GM18507 (cell line): ENCODE results near the gene NAT14.

Experiments
- DNase-seq: peaks from one replicate; pipeline ENCODE4 v3.0.0; 2011; ENCODE audit warnings: low read depth; ENCODE audit not compliant: insufficient read length; ENCODE audit errors: extremely low spot score
- FAIRE-seq: peaks from 2 replicates; lab custom pipeline; 2011; peaks lifted over from hg19 to GRCh38; lab: Jason Lieb, UNC

NAT14 gene

DNA sequence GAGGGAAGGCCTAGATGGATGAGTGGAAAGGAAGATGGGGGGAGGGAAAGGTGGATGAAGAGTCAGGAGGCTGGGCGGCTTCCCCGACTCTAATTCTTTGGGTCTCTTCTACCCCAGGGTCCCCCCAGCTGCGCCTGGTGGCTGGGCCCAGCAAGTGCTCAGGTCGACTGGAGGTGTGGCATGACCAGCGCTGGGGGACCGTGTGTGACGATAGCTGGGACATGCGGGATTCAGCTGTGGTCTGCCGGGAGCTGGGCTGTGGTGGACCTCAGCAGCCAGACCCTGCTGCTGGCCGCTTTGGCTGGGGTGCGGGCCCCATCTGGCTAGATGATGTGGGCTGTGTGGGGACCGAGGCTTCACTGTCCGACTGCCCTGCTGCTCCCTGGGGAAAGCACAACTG, 12.8 kb downstream of the NAT14 start:
- DNase-seq (no peak), FAIRE-seq (no peak)

DNA sequence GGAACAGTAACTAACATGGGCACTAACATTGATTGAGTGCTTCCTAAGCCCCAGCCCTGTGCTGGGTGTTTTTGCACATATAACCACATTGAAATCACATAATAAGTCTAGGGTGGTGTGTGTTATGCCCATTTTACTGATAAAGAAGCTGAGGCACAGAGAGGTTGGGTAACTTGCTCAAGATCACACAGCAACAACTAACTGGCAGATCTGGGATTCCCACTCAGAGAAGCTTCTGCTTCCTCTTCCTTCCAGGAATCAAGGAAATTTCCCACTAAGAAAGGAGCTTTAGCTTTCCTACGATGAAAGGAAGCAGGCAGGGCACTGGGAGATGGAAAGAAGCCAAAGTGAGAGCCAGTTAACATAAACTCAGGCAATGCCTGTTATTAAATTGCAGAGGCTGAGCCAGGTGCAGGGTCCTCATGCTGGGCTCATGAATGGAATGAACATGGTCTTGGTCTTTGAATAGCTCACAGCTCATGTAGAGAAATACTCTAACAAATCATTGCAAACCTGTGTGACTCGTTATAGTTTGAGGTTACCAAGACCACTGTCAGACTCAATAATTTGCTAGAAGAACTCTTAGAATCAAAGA, 13.4 kb downstream of the NAT14 start:
- FAIRE-seq (no peak), DNase-seq (no peak)

DNA sequence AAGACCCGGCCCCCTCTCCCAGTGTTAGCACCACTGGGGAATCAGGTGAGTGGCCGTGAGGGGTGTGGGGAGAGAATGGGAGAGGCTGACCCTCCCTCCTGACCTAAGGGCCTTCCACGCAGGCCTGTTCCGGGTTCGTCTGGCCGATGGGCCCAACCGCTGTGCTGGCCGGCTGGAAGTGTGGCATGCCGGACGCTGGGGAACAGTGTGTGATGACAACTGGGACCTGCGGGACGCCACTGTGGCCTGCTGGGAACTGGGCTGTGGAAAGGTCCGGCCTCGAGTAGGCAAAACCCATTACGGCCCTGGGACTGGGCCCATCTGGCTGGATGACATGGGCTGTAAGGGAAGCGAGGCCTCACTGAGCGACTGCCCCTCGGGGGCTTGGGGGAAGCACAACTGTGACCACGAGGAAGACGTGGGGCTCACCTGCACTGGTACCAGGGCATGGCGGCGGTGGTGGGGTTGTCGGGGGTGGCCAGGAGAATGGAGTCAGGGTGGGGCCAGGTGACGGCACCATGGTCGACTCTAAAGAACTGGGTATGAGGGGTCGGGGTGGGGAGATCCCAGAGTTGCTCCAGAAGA, 15.5 kb downstream of the NAT14 start:
- no peak for FAIRE-seq

DNA sequence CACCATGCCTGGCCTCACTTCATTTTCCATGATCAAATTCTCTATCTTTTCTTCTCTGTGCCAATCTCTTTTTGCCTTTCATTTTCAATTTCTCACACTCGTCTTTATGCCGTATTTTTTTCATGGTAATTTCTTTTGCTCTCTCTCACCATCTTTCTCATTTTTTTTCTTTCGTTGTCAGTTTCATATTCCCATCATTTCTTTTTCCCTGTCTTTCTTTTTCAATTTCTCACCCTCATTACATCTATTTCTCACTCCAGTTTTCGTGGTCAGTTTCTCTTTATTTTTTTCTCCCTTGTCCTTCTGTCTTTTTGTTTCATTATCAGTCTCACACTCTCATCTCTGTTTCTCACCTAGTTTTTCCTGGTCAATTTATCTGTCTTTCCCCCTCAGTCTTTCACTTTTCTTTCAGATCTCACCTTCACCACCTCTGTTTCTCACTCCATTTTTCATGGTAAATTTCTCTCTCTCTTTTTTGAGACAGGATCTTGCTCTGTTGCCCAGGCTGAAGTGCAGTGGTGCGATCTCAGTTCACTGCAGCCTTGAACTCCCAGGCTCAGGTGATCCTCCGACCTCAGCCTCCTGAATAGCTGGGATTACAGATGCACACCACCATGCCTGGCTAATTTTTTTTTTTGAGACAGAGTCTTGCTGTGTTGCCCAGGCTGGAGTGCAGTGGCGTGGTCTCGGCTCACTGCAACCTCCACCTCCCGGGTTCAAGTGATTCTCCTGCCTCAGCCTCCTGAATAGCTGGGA, 17.4 kb downstream of the NAT14 start:
- DNase-seq: no peak
- FAIRE-seq: no peak

More for the DNA sequence above, 15.5 kb downstream of the NAT14 start:
- no peak for DNase-seq

DNA sequence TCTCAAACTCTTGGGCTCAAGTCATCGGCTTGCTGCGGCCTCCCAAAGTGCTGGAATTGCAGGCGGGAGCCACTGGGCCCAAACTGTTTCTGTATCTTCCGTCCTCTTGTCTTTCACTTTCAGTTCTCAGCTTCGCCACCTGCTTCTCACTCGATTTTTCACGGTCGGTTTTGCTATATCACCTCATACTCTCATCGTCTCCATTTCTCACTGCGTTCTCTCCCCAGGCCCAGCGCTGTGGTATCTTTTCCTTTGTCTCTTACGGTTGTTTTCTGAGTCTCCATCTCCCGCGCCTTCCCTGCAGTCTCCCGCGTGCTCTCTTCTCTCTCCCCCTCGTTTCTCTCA, 18.1 kb downstream of the NAT14 start:
- no peak for FAIRE-seq
- no peak for DNase-seq

DNA sequence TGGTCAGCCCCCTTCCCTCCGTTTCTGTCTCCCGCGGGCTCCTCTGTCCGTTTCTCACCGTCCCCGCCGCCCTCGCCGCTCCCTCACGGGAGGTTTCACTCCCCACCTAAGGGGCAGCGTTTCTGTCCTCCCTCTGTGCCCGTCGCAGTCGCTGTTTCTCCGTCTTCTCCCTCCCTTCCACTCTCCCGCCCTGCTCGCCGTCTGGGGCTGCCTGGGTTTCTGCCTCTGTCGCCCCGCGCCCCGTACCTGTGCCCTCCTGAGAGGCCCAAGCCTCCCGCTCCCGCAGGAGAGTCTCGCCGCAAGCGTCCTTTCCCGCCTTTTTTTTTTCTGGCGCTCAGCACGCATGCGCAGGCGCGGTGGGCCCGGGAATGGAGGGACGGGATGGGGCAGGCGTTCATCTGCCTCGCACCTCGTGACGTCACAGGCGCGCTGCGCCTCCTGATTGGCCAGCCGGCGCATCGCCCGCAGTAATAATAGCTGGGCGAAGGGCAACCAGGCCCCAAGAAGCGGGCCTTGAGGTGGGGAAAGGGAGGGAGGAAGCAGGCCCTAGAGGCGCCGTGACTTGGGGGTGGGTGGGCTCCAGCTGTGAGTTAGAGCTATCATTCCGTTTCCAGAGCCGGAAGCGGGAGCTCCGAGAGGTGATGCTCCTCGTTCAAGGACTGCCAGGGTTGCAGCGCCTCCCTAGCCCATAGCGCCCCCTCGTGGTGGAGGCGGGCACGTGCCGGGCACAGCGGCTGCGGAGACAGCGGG, 18.7 kb downstream of the NAT14 start:
- FAIRE-seq (peak; percentile 94), DNase-seq (peak; percentile 99)

DNA sequence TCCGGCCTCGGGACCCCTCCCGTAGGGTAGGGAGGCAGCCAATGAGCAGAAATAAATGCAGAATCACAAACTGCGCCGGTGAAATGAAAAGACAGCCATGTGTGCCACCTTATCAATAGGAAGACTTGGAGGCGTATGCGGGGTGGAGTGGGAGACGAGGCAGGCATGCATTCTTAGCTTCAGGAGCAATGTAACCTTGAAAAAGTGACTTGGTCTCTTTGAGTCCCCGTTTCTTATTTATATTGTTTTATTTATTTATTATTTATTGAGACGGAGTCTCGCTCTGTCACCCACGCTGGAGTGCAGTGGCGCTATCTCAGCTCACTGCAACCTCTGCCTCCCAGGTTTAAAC, 19.2 kb downstream of the NAT14 start:
- FAIRE-seq: no peak

DNA sequence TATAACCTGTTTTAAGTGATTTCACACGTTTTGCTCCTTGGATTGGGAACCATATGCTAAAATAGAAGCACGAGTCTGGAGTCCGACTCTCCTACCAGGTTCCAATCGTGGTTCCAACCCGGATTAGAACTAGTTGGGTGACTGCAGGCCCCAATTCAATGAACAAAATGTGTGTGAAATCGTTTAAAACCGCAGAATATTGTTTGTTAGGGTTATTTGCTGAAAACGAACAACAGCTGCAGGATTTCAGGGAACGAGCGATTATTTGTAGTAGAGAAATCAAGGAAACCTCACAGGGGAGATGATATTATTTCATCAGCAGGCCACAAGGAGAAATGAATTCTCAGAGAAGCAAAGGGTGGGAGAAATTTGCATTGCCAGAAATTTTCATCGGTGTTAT, 20.0 kb downstream of the NAT14 start:
- FAIRE-seq (no peak), DNase-seq (no peak)

More for the DNA sequence above, 19.2 kb downstream of the NAT14 start:
- no peak for DNase-seq

DNA sequence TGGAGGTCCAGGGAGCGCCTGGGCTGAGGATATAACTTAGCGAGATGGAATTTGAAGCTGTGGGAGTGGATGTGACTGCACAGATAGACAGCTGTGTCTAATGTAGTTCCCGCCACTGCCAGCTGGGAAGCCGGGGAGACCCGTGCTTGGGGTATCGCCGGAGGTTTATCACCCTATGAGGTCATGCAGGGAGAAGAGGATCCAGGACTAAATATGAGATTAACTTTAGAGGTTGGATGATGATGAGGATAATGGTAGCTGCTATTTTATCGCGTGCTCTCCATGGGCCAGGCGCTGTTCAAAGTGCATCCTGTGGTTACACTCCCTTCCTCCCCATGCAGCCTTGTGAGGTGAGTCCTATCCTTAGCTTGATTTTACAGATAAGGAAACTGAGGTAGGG, 23.1 kb downstream of the NAT14 start:
- no peak for DNase-seq
- no peak for FAIRE-seq

DNA sequence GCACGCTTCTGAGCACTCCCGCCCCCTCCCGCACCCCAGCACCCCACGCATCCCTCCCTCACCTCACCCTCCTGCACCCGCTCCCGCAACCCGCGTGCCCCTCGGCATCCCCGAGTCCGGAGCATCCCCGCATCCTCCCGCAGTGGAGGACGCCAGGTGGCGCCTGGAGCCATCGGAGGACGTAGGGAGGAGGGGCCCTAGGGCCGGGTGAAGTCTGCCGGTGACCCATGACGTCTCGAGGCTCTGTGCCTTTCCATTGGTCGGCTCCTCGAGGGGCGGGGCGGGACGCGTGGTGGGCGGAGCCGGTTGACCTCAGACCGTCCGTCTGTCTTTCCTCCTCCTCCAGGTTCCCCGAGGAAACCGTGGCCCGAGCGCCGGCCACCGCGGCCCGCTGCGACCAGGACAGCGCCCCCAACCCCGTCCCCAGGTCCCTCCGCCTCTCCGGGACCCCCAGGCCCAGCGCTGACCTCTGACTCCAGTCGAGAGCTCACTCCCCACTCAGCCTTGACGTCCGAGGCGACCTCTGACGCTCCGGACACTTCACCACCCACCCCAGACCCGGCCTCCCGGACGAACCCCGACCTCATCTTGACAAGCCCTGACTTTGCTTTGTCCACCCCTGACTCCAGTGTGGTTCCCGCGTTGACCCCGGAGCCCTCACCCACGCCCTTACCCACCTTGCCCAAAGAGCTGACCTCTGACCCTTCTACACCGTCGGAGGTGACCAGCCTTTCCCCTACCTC, 32.1 kb downstream of the NAT14 start:
- FAIRE-seq (peak; percentile 99), DNase-seq (peak; percentile 100)

DNA sequence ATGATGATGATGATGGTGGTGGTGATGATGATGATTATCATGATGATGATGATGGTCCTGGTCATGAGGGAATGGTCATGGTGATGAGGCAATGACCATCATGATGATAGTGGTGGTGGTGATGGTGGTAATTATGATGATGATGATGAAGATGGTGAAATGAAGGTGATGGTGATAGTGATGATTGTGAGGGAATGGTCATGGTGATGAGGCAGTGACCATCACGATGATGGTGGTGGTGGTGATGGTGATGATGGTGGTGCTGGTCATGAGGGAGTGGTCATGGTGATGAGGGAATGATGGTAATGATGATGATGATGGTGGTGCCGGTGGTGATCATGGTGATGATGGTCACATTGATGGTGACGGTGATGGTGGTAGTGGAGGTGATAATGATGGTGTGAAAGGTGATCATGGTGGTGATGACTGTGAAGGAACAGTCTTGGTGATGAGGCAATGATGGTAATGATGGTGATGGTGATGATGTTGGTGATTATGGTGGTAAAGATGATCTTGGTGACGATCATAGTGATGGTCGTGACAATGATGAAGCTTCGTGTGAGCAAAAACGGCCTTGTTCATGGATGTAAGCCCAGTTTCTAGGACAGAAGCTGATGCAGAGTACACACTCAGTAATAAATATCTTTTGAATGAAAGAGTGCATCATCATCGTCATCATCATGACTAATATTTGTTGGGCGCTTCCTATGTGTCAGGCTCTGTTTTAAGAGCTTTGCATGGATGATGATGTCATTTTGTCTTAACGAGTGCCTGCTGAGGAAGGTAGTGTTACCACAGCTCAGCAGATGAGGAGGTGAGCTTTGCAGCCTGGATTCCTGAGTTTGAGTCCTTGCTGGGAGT, 34.7 kb downstream of the NAT14 start:
- DNase-seq (no peak), FAIRE-seq (no peak)

DNA sequence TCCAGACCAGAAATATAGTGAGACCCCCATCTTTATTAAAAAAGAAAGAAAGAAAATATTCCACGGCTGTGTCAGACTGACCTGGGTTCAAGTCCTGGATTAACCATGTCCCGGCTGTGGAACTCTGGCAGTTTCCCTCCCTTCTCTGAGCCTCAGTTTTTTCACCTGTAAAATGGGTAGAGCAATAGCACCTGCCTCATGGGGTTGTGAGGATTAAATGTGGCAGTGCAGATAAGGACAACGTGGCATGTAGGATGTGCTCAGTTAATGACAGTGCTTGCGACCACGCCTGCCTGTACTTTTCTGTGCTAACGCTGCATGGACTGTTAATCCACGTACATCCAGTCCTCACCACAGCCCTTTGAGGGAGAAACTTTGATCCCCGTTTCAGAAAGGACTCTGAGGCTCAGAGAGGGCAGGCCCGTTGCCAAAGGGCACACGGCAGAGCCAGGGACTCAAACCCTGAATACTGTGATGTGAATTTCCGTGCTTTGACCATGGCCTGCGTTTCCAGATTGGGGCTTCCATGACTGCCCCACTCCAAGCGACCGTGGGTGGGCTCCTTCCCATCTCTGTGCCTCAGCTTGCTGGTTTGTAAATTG, 35.8 kb downstream of the NAT14 start:
- FAIRE-seq (no peak), DNase-seq (no peak)

DNA sequence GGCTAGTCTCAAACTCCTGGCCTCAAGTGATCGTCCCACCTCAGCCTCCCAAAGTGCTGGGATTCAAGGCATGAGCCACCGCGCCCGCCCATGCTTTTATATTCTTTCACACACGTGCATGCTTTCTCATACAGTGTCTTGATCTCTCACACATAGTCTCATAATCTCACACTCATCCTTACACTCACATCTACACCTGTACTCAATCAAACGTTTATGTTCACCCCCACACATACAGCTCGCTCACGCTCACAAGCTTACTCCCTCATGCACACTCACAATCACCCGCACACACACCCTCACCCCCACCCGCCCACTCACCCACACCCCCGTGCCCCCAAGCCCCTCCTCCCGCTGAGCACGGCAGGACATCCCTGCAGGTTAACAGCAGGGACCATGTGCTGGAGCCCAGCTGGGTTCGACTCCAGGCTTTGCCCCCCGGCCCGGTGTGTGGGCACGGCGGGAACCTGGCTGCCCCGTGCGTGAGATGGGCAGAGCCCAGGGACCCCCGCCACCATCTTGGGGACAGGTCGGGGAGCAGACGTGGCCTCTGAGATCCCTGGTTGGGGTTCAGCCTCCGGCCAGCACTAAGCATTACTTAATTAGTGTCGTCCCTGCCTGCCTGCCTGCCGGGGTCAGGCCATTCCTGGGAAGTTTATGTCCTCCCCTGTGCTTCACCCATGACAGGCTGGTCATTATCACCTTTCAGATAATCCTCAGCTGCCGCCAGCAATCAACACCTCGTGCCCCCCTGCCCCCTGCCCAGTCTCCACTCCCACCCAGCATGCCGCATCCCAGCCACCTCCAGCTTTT, 40.5 kb downstream of the NAT14 start:
- DNase-seq (no peak), FAIRE-seq (no peak)

DNA sequence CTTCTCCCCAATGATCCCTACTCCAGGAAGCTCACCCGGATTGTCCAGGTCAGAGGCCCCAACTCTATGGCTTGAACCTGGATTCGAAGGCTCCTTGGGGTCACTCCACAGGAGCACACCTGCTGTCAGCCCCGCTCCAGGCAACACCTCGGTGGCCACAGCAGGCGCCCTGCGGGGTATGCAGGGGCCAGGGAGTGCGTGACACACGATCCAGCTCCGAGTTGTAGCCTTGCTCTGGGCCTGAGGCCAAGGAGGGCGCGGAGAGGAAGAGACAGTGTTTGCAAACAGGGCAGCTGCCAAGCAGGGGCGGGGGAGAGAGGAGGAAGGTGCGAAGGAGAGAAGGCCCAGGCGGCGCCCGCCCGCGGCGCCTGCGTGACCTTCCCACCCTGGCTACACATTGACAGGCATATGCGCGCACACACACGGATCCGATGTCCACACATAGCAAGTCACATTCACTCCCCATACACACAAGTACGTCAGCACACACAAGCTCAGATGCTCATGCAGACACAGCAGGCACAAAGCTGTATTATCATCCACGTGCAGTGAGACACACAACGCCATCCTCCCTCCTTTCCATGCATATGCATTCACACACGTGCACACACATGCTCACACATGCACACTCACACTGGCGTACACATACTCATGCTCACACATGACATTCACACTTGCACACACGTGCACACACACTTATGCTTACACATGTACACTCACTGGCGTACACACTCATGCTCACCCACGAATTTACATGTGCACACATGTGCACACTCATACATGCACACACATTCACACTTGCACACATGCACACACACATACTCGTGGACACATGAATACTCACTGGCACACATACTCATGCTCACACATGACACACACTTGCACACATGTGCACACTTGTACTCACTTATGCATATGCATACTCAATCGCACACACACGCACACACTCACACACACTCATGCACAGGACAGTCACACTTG, 41.5 kb downstream of the NAT14 start:
- DNase-seq (no peak), FAIRE-seq (no peak)

DNA sequence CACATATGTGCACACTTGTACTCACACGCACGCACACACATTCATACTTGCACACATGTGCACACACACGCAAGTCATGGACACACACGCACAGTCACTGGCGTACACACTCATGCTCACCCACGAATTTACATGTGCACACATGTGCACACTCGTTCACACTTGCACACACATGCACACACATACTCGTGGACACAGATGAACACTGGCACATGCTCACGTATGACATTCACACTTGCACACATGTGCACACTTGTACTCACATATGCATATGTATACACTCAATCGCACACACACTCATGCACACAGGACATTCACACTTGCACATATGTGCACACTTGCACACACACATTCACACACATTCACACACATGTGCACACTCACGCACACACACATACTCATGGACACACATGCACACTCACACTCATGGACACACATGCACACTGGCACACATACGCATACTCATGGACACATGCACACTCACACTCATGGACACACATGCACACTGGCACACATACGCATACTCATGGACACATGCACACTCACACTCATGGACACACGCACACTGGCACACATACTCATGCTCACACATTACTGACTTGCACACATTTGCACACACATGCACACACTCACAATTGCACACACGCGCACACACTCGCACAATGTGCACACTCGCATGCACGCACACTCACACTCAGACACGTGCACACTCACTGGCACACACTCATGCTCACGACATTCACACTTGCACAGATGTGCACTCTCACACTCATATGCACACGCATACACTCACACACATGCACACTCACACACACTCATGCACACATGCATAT, 42.4 kb downstream of the NAT14 start:
- no peak for DNase-seq
- FAIRE-seq: no peak
